ENCODE results near the gene FXYD7. TPM values are rescaled to one million over a fixed set of nuclear protein-coding genes. Genes with fewer than 3 reads are reported as not detected.

FXYD7 gene
- total and polyA plus RNA-seq, 9 of the 15 experiments (the other 6 are each of a cell fraction or from before 2014, with no cell fraction given) = 0.10 to 0.80 (median 0.31) TPM; not detected in 3

DNA sequence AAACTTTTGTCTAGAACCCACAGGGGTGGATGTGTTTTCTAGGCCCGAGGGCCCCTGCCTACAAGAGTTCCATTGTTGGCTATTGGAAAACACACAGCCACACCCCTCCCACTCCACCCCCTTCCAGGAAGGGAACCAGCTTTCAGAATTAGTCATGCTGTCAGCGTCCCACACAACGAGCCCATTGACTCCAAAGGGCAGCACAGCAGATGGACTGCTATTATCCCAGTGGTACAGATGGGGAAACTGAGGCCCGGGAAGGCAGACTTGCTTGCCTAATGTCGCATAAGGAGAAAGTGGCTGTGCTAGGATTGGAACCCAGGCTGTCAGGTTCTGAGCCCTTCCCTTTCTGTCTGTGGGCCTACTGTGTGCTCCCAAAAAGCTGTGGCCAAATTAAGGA lies 35.5 kb upstream of the FXYD7 start (continued):
- TF ChIP-seq, protein P1, sequence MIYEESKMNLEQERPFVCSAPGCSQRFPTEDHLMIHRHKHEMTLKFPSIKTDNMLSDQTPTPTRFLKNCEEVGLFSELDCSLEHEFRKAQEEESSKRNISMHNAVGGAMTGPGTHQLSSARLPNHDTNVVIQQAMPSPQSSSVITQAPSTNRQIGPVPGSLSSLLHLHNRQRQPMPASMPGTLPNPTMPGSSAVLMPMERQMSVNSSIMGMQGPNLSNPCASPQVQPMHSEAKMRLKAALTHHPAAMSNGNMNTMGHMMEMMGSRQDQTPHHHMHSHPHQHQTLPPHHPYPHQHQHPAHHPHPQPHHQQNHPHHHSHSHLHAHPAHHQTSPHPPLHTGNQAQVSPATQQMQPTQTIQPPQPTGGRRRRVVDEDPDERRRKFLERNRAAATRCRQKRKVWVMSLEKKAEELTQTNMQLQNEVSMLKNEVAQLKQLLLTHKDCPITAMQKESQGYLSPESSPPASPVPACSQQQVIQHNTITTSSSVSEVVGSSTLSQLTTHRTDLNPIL (CRISPR knock-in tag; IDR thresholded peaks at IDR 0.05) = no peak
- TF ChIP-seq ZNF785 (CRISPR knock-in tag; IDR thresholded peaks at IDR 0.05) (no peak), GABPA (tag; conservative IDR thresholded peaks at IDR 0.05; ENCODE audit: low read depth) (no peak), ZFP1 (CRISPR knock-in tag; IDR thresholded peaks at IDR 0.05) (no peak), ILK (tag; IDR thresholded peaks at IDR 0.05; ENCODE audit: borderline replicate concordance, low read depth) (no peak), NRF1 (conservative IDR thresholded peaks at IDR 0.05 in 1 of 2, IDR thresholded peaks at IDR 0.05 in 1 of 2) (0 out of 4 replicates have a peak, but pooled peaks of 1 of the 2 experiments have one; percentile 14), MYC (IDR thresholded peaks at IDR 0.05; ENCODE audit: low read depth, low read length) (no peak), MYC (CRISPR knock-in tag; IDR thresholded peaks at IDR 0.05; ENCODE audit: borderline replicate concordance, low read depth) (no peak), ZNF696 (CRISPR knock-in tag; conservative IDR thresholded peaks at IDR 0.05) (no peak), ARHGAP35 (IDR thresholded peaks at IDR 0.05; ENCODE audit: partially characterized antibody) (no peak), SMARCA4 (IDR thresholded peaks at IDR 0.05) (0 out of 2 replicates have a peak, but pooled peaks have one; percentile 17), ZFP36 (IDR thresholded peaks at IDR 0.05; ENCODE audit: low read depth, low read length, partially characterized antibody) (peak; percentile 23), FOSL1 (tag; conservative IDR thresholded peaks at IDR 0.05) (peak; percentile 68), NR2F6 (CRISPR knock-in tag; IDR thresholded peaks at IDR 0.05) (no peak), CBFA2T3 (IDR thresholded peaks at IDR 0.05) (no peak), JUND (IDR thresholded peaks at IDR 0.05; ENCODE audit: borderline replicate concordance, low read depth, low read length) (peak; percentile 66; the same call in 1 of the 2 replicates), JUND (tag; IDR thresholded peaks at IDR 0.05; ENCODE audit: borderline replicate concordance, low read depth, low read length) (peak; percentile 41; the same call in 1 of the 3 replicates), ZNF586 (CRISPR knock-in tag; conservative IDR thresholded peaks at IDR 0.05) (no peak), RBM34 (IDR thresholded peaks at IDR 0.05; ENCODE audit: borderline replicate concordance, insufficient read depth, low read length) (no peak), TEAD4 (IDR thresholded peaks at IDR 0.05; ENCODE audit: low read length) (no peak), TEAD4 (CRISPR knock-in tag; IDR thresholded peaks at IDR 0.05; ENCODE audit: borderline replicate concordance) (no peak), KAT8 (IDR thresholded peaks at IDR 0.05; ENCODE audit: low read depth) (no peak)
- TF ChIP-seq, protein P2, sequence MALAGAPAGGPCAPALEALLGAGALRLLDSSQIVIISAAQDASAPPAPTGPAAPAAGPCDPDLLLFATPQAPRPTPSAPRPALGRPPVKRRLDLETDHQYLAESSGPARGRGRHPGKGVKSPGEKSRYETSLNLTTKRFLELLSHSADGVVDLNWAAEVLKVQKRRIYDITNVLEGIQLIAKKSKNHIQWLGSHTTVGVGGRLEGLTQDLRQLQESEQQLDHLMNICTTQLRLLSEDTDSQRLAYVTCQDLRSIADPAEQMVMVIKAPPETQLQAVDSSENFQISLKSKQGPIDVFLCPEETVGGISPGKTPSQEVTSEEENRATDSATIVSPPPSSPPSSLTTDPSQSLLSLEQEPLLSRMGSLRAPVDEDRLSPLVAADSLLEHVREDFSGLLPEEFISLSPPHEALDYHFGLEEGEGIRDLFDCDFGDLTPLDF (CRISPR knock-in tag; IDR thresholded peaks at IDR 0.05) = no peak
- TF ChIP-seq, protein P3, sequence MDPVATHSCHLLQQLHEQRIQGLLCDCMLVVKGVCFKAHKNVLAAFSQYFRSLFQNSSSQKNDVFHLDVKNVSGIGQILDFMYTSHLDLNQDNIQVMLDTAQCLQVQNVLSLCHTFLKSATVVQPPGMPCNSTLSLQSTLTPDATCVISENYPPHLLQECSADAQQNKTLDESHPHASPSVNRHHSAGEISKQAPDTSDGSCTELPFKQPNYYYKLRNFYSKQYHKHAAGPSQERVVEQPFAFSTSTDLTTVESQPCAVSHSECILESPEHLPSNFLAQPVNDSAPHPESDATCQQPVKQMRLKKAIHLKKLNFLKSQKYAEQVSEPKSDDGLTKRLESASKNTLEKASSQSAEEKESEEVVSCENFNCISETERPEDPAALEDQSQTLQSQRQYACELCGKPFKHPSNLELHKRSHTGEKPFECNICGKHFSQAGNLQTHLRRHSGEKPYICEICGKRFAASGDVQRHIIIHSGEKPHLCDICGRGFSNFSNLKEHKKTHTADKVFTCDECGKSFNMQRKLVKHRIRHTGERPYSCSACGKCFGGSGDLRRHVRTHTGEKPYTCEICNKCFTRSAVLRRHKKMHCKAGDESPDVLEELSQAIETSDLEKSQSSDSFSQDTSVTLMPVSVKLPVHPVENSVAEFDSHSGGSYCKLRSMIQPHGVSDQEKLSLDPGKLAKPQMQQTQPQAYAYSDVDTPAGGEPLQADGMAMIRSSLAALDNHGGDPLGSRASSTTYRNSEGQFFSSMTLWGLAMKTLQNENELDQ (CRISPR knock-in tag; IDR thresholded peaks at IDR 0.05; ENCODE audit: borderline replicate concordance) = no peak
- TF ChIP-seq, protein P4, sequence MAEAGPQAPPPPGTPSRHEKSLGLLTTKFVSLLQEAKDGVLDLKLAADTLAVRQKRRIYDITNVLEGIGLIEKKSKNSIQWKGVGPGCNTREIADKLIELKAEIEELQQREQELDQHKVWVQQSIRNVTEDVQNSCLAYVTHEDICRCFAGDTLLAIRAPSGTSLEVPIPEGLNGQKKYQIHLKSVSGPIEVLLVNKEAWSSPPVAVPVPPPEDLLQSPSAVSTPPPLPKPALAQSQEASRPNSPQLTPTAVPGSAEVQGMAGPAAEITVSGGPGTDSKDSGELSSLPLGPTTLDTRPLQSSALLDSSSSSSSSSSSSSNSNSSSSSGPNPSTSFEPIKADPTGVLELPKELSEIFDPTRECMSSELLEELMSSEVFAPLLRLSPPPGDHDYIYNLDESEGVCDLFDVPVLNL (CRISPR knock-in tag; IDR thresholded peaks at IDR 0.05; ENCODE audit: low read depth) = no peak
